Effector memory CD8-positive, alpha-beta T cell (primary cell): ENCODE measurements around the gene C13orf46.

ENCODE experiments used
- ATAC-seq: fragments of 150-1000 bp; cut with Tn5 transposase; replicated peaks from 2 replicates; pipeline ENCODE4 v1.10.0; 2021; ENCODE audit warnings: mild to moderate bottlenecking, moderate library complexity
- DNase-seq, 3 experiments: peaks; one replicate each; pipeline ENCODE4 v3.0.0; 2021
- H3K27ac Mint-ChIP-seq, 2 donors: one replicate each; pipeline ENCODE4 v1.8.0; 2022; ENCODE audit warnings: mild to moderate bottlenecking in 2 of 2, mixed read lengths in 2 of 2, moderate library complexity in 2 of 2
- H3K27me3 Mint-ChIP-seq, 2 donors: one replicate each; pipeline ENCODE4 v1.8.0; 2022; ENCODE audit warnings: mixed read lengths in 2 of 2
- H3K36me3 Mint-ChIP-seq: one replicate; pipeline ENCODE4 v1.8.0; 2022; ENCODE audit warnings: mild to moderate bottlenecking, moderate library complexity, mixed read lengths; ENCODE audit not compliant: insufficient read depth
- H3K4me1 Mint-ChIP-seq, 2 donors: one replicate each; pipeline ENCODE4 v1.8.0; 2022; ENCODE audit warnings: low read depth in 2 of 2, mixed read lengths in 2 of 2
- H3K4me3 Mint-ChIP-seq, 2 donors: one replicate each; pipeline ENCODE4 v1.8.0; 2022; ENCODE audit warnings: mild to moderate bottlenecking in 2 of 2, mixed read lengths in 2 of 2, moderate library complexity in 2 of 2
- H3K9me3 Mint-ChIP-seq, 2 donors: one replicate each; pipeline ENCODE4 v1.8.0; 2022; ENCODE audit warnings: mixed read lengths in 2 of 2

Gene C13orf46

GRCh38 chr13:113936166-113936965 lies 37.5 kb downstream of the C13orf46 start:
- H3K4me1 Mint-ChIP-seq = peaks cover 0 to 10% of the 10 kb centered on the region in 2 donors
- peak overlapping the region in 1 of 2 donors; percentile 22 for H3K4me3 Mint-ChIP-seq
- H3K27me3 Mint-ChIP-seq = peaks cover 10 to 20% of the 10 kb centered on the region in 2 donors
- peaks cover 34% of the 10 kb centered on the region for H3K36me3 Mint-ChIP-seq
- no peak overlapping the region for H3K27ac Mint-ChIP-seq
- no peaks in the 10 kb centered on the region for H3K9me3 Mint-ChIP-seq
- ATAC-seq (no peak), DNase-seq (no peak)

GRCh38 chr13:113935001-113935844 lies 38.7 kb downstream of the C13orf46 start:
- no peak overlapping the region for H3K4me3 Mint-ChIP-seq
- no peak for ATAC-seq
- peaks cover 0 to 15% of the 10 kb centered on the region in 2 donors for H3K4me1 Mint-ChIP-seq
- H3K9me3 Mint-ChIP-seq = no peaks in the 10 kb centered on the region
- peaks cover 10 to 20% of the 10 kb centered on the region in 2 donors for H3K27me3 Mint-ChIP-seq
- DNase-seq = no peak
- peaks cover 34% of the 10 kb centered on the region for H3K36me3 Mint-ChIP-seq
- H3K27ac Mint-ChIP-seq = no peak overlapping the region

GRCh38 chr13:113934576-113934975 lies 39.3 kb downstream of the C13orf46 start:
- Mint-ChIP-seq H3K27ac (no peak overlapping the region), H3K4me3 (no peak overlapping the region), H3K36me3 (peaks cover 32% of the 10 kb centered on the region), H3K9me3 (no peaks in the 10 kb centered on the region), H3K4me1 (peaks cover 0 to 15% of the 10 kb centered on the region in 2 donors), H3K27me3 (peaks cover 10 to 20% of the 10 kb centered on the region in 2 donors)
- DNase-seq = no peak
- no peak for ATAC-seq

DNA sequence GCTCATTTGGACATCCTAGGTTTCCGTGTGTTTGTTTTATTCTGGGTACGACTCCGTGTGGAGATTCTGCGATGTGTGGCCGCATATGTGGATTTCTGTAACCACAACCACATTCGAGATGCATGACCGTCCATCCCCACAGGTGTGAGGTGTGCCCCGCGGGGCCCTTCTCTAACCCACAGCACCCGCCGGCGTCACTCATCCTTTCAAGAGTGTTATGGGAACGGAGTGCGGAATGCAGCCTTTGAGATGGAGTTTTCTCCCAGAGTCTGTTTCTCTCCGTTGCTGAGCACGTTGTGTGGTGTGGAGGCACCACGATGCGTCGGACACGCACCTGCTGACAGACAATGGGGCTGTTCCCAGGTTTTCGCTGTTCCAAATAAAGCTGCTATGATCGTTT lies 40.0 kb downstream of the C13orf46 start:
- Mint-ChIP-seq H3K4me3 (no peak overlapping the region), H3K27me3 (peaks cover 10 to 20% of the 10 kb centered on the region in 2 donors), H3K36me3 (peaks cover 26% of the 10 kb centered on the region), H3K27ac (no peak overlapping the region), H3K9me3 (no peaks in the 10 kb centered on the region), H3K4me1 (peaks cover 0 to 15% of the 10 kb centered on the region in 2 donors)
- DNase-seq = no peak
- no peak for ATAC-seq

- H3K9me3 Mint-ChIP-seq = no peaks in the 10 kb centered on the region
- H3K4me3 Mint-ChIP-seq = peak overlapping the region in 1 of 2 donors; percentile 72
- DNase-seq = no peak
- peak overlapping the region in 1 of 2 donors; percentile 52 for H3K27ac Mint-ChIP-seq
- peaks cover 0 to 15% of the 10 kb centered on the region in 2 donors for H3K4me1 Mint-ChIP-seq
- no peak for ATAC-seq
- peaks cover 17 to 21% of the 10 kb centered on the region in 2 donors for H3K27me3 Mint-ChIP-seq
- peaks cover 22% of the 10 kb centered on the region for H3K36me3 Mint-ChIP-seq
Measured at GRCh38 chr13:113931841-113932459, 41.9 kb downstream of the C13orf46 start.

DNA sequence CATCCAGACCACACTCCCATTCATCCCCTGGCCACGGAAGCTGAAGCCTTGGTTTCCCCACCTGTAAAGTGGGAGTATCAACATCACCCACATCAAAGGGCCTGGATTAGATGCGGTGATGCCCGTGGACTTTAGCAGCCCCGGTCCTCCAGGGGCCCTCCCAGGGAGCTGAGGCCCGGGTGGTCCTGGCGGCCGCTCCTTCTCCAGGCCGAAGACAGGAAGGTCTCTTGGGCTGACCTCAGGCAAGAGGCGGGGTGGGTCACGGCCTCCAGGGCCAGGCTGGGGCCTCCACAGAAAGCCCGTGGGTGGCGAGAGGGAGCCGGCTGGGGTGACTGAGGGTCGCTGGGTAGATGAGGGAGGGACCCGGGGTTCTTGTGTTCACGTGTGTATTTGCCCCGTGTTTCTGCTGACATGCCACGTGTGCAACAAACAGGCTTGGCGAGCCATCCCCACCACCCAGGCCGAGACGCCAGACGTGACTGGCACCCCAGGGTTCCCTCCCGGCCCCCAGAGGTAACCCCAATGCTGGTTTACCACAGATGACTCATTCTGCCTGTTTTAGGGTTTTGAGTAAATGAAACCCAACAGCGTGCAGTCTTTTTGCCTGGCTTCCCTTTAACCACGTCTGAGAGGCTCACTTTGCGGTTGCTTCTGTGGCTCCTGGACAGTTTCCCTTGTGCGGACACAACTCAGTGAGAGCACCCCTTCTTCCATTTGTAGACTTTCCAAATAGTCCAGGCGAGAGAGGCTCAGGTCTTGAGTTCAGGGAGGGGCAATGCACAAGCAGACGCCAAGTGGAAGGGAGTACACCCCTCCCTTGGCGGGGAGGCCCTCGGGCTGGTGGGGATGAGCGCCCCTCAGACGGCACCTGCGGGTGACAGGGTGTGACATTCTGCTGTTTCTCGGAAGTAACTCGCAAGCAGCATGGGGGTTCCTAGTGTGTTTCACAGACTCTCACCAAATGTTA lies 42.9 kb downstream of the C13orf46 start:
- Mint-ChIP-seq H3K27me3 (peaks cover 27 to 31% of the 10 kb centered on the region in 2 donors), H3K4me1 (peaks cover 0 to 15% of the 10 kb centered on the region in 2 donors), H3K36me3 (peaks cover 20% of the 10 kb centered on the region), H3K4me3 (peak overlapping the region in 1 of 2 donors; percentile 72), H3K27ac (peak overlapping the region in 1 of 2 donors; percentile 52), H3K9me3 (no peaks in the 10 kb centered on the region)
- ATAC-seq = no peak
- peak in 1 of 3 experiments; percentile 86 for DNase-seq

DNA sequence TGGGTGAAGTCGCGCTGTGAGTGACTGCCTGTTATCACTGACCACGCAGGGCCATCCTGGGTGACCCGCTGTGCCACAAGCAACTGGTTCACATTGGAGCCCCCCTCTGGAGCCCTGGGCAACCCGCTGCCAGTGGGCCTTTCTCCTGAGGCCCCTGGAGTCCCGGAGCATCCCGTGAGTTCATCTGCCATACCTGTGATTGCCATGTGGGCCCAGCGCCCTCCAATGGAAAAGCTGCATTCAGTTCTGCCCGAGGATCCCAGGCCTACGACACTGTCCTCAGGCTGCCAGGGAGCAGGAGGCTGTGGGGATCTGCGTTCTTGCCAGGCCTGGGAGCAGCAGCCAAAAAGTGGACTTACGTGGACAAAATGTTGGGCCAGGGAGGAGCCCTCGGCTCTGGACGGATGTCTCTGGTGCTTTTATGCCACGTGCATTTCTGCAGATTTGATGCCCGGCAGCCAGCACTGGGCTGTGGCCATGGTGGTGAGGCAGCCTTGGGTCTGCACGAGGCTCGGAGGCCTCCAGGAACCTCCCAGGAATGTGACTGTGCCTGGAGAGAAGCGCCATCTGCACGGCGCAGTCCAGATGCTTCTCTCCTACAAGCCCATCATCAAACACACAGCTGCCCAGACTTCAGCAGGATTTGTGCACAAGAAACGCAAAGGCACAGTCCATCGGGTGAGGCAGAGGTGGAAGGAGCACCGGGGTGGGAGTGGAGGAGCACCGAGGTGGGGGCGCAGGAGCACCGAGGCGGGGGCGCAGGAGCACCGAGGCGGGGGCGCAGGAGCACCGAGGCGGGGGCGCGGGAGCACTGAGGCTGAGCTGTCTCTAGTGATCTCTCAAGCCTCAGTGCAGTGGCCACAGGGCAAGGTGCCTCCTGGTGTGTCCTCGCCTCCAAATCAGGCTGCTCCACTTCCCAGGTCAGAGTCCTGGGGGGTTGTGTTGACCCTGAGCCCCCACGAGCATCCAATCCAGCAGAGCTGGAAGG lies 44.0 kb downstream of the C13orf46 start:
- H3K4me1 Mint-ChIP-seq = peaks cover 0 to 15% of the 10 kb centered on the region in 2 donors
- DNase-seq = no peak
- H3K4me3 Mint-ChIP-seq = peak overlapping the region in 1 of 2 donors; percentile 72
- H3K27me3 Mint-ChIP-seq = peaks cover 34 to 41% of the 10 kb centered on the region in 2 donors
- H3K27ac Mint-ChIP-seq = no peak overlapping the region
- H3K36me3 Mint-ChIP-seq = peaks cover 16% of the 10 kb centered on the region
- no peak for ATAC-seq
- no peaks in the 10 kb centered on the region for H3K9me3 Mint-ChIP-seq

DNA sequence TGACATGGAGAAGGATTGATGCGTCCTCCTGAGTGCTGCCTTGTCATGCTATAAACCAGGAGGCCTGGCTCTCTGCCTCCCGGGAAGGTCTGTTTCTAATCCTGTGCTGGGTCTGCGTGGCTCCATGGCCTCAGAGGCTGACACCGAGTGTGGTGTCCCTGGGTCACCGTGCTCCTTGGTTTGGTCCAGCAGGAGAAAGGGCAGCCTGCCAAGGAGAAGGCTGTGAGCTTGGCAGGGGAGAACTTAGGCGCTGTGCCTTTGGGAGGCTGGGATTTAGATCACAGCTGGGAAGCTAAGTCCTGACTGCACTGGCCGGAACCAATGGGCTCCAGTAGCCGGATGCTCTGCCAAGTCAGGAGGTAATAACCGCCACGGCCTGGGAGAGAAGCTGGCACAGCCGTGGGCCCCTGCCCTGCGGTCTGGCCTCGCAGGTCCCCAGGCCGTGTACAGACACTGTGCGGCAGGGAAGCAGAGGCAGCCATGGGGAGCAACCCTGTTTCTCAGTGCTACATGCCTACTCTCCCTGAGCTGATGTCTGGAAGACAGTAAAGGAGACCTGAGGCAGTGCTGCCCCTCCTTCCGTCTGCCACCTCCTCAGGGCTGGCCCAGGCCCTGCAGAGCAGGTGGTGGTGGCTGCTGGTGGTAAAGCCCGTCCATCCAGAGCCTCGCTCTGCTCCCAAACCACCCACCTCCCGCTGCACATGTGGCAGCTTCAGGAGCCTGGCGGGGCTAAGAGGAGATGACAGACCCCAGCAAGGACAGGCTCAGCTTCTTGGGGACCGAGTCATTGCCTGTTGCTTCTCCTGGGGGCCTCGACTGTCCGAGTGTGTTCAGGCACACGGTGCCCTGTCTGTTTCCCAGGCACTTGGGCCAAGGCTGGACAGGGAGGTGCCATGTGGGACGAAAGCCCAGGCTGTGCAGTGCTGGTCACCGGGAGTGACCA lies 44.9 kb downstream of the C13orf46 start:
- Mint-ChIP-seq H3K4me3 (no peak overlapping the region), H3K4me1 (peaks cover 0 to 15% of the 10 kb centered on the region in 2 donors), H3K36me3 (peaks cover 12% of the 10 kb centered on the region), H3K27ac (no peak overlapping the region), H3K27me3 (peaks cover 36 to 47% of the 10 kb centered on the region in 2 donors), H3K9me3 (no peaks in the 10 kb centered on the region)
- no peak for ATAC-seq
- DNase-seq = no peak

DNA sequence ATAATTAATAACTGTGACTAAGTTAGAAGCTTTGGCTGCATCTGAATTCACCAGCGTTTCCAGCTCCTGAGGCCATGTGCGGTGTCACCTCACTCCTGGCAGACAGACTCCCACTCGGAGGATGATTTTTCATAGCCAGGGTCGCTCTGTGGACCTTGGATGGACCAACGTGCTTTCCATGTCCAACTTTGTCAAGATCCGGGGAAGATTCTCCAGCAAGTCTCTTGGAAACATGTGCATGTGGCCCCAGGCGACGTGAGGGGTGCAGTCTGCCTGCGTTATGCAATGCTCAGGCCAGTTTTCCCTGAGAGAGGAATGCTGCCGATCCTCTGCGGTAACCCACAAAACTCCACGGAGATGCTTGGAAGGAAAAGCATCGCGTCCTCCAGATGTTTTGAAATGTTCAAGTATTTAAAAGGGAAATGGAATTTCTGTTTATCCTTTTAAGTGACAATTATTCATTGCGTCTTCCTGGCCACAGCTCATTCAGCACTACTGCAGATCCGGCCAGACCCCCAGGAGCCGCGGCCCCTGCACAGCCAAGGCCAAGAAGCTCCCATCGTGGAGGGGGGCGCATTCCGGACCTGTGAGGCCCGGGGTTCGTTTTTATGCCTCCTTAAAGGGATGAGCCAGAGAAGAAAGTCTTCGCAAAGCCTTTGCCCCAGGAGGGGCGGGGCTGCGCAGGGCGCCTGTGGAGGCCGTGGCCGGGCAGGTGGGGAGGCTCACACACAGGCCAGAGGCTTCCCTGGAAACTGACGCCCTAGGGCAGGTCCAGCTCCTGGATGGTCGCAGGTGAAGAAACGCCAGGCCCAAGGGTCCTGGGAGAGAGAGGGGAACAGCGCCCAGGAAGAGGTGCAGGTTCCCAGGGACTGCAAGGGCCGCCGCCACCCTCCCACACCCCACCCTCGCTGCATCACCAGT lies 46.0 kb downstream of the C13orf46 start:
- Mint-ChIP-seq H3K4me1 (peaks cover 0 to 15% of the 10 kb centered on the region in 2 donors), H3K36me3 (peaks cover 12% of the 10 kb centered on the region), H3K27ac (peak overlapping the region in 1 of 2 donors; percentile 10), H3K9me3 (no peaks in the 10 kb centered on the region), H3K4me3 (no peak overlapping the region), H3K27me3 (peaks cover 37 to 57% of the 10 kb centered on the region in 2 donors)
- DNase-seq (no peak), ATAC-seq (no peak)
